ENCODE measurements around the gene FAM124B. TPM values are rescaled to one million over a fixed set of nuclear protein-coding genes. Genes with fewer than 3 reads are reported as not detected.

FAM124B gene
- total and polyA plus RNA-seq, 4 donors, result 0.30 to 2.5 (median 0.42) TPM

DNA sequence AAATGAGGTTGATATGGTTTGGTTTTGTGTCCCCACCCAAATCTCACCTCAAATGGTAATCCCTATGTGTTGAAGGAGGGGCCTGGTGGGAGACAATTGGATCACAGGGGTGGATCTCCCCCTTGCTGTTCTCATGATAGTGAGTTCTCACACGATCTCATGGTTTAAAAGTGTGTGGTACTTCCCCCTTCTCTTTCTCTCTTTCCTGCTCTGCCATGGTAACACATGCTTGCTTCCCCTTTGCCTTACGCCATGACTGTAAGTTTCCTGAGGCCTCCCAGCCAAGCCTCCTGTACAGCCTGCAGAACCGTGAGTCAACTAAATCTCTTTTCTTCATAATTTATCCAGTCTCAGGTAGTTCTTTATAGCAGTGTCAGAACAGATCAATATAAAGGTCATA, 24.7 kb upstream of the FAM124B start:
- no peak overlapping the region for H3K4me3 ChIP-seq (ENCODE audit: low read depth in 1 of 3, low read length in 3 of 3)
- H3K9ac ChIP-seq (ENCODE audit: low read depth in 1 of 2, low read length in 2 of 2), result no peak overlapping the region
- H3K27ac ChIP-seq (ENCODE audit: low read depth in 1 of 2, low read length in 2 of 2), result no peak overlapping the region
- TF ChIP-seq, protein P1, sequence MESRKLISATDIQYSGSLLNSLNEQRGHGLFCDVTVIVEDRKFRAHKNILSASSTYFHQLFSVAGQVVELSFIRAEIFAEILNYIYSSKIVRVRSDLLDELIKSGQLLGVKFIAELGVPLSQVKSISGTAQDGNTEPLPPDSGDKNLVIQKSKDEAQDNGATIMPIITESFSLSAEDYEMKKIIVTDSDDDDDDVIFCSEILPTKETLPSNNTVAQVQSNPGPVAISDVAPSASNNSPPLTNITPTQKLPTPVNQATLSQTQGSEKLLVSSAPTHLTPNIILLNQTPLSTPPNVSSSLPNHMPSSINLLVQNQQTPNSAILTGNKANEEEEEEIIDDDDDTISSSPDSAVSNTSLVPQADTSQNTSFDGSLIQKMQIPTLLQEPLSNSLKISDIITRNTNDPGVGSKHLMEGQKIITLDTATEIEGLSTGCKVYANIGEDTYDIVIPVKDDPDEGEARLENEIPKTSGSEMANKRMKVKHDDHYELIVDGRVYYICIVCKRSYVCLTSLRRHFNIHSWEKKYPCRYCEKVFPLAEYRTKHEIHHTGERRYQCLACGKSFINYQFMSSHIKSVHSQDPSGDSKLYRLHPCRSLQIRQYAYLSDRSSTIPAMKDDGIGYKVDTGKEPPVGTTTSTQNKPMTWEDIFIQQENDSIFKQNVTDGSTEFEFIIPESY (IDR thresholded peaks at IDR 0.05), result no peak
- TF ChIP-seq, protein P2, sequence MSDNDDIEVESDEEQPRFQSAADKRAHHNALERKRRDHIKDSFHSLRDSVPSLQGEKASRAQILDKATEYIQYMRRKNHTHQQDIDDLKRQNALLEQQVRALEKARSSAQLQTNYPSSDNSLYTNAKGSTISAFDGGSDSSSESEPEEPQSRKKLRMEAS (IDR thresholded peaks at IDR 0.05), result no peak
- TF ChIP-seq, protein P3, sequence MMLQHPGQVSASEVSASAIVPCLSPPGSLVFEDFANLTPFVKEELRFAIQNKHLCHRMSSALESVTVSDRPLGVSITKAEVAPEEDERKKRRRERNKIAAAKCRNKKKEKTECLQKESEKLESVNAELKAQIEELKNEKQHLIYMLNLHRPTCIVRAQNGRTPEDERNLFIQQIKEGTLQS (IDR thresholded peaks at IDR 0.05), result no peak
- no peak for TF ChIP-seq TAF1 (conservative IDR thresholded peaks at IDR 0.05)
- no peak for TF ChIP-seq FOXA1 (IDR thresholded peaks at IDR 0.05)
- no peak for TF ChIP-seq NR2F2 (IDR thresholded peaks at IDR 0.05)
- no peak for TF ChIP-seq GABPA (IDR thresholded peaks at IDR 0.05 in 1 of 2, conservative IDR thresholded peaks at IDR 0.05 in 1 of 2)
- TF ChIP-seq JUND (IDR thresholded peaks at IDR 0.05), result no peak
- TF ChIP-seq HNF4G (IDR thresholded peaks at IDR 0.05), result no peak
- TF ChIP-seq, protein P4, sequence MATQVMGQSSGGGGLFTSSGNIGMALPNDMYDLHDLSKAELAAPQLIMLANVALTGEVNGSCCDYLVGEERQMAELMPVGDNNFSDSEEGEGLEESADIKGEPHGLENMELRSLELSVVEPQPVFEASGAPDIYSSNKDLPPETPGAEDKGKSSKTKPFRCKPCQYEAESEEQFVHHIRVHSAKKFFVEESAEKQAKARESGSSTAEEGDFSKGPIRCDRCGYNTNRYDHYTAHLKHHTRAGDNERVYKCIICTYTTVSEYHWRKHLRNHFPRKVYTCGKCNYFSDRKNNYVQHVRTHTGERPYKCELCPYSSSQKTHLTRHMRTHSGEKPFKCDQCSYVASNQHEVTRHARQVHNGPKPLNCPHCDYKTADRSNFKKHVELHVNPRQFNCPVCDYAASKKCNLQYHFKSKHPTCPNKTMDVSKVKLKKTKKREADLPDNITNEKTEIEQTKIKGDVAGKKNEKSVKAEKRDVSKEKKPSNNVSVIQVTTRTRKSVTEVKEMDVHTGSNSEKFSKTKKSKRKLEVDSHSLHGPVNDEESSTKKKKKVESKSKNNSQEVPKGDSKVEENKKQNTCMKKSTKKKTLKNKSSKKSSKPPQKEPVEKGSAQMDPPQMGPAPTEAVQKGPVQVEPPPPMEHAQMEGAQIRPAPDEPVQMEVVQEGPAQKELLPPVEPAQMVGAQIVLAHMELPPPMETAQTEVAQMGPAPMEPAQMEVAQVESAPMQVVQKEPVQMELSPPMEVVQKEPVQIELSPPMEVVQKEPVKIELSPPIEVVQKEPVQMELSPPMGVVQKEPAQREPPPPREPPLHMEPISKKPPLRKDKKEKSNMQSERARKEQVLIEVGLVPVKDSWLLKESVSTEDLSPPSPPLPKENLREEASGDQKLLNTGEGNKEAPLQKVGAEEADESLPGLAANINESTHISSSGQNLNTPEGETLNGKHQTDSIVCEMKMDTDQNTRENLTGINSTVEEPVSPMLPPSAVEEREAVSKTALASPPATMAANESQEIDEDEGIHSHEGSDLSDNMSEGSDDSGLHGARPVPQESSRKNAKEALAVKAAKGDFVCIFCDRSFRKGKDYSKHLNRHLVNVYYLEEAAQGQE (IDR thresholded peaks at IDR 0.05), result no peak
- no peak for TF ChIP-seq RXRA (IDR thresholded peaks at IDR 0.05)
- TF ChIP-seq, protein P5, sequence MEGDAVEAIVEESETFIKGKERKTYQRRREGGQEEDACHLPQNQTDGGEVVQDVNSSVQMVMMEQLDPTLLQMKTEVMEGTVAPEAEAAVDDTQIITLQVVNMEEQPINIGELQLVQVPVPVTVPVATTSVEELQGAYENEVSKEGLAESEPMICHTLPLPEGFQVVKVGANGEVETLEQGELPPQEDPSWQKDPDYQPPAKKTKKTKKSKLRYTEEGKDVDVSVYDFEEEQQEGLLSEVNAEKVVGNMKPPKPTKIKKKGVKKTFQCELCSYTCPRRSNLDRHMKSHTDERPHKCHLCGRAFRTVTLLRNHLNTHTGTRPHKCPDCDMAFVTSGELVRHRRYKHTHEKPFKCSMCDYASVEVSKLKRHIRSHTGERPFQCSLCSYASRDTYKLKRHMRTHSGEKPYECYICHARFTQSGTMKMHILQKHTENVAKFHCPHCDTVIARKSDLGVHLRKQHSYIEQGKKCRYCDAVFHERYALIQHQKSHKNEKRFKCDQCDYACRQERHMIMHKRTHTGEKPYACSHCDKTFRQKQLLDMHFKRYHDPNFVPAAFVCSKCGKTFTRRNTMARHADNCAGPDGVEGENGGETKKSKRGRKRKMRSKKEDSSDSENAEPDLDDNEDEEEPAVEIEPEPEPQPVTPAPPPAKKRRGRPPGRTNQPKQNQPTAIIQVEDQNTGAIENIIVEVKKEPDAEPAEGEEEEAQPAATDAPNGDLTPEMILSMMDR (IDR thresholded peaks at IDR 0.05; ENCODE audit: low read depth, low read length, missing input control), result no peak
- TF ChIP-seq EGR1 (IDR thresholded peaks at IDR 0.05; ENCODE audit: low read depth in 2 of 2), result no peak
- no peak for TF ChIP-seq RAD21 (IDR thresholded peaks at IDR 0.05)
- no peak for TF ChIP-seq SP1 (IDR thresholded peaks at IDR 0.05)
- TF ChIP-seq YY1 (IDR thresholded peaks at IDR 0.05), result no peak
- TF ChIP-seq HNF4A (conservative IDR thresholded peaks at IDR 0.05), result no peak
- no peak for TF ChIP-seq FOXA2 (IDR thresholded peaks at IDR 0.05)
- no peak for DNase-seq (ENCODE audit: low spot score)
- H3K4me1 ChIP-seq (ENCODE audit: control insufficient read depth in 4 of 4, insufficient read depth in 4 of 4, low read length in 3 of 4), result no peaks in the 10 kb centered on the region
- H3K9me3 ChIP-seq (ENCODE audit: control insufficient read depth in 4 of 4, low read length in 3 of 4), result no peaks in the 10 kb centered on the region
- H3K36me3 ChIP-seq (ENCODE audit: control insufficient read depth in 4 of 4, insufficient read depth in 3 of 4, low read depth in 1 of 4, low read length in 3 of 4), result no peaks in the 10 kb centered on the region
- no peaks in the 10 kb centered on the region for H3K27me3 ChIP-seq (ENCODE audit: control insufficient read depth in 4 of 4, insufficient read depth in 4 of 4, low read length in 3 of 4)
- WGBS, result 85% methylated on average over 3 of the region's 3 CpGs
